Activated T-cell treated with anti-CD3 and anti-CD28 coated beads, Interleukin-2, amount 50 U/mL, for 24 hours (primary cell): ENCODE data around the gene MPHOSPH9.
A peak's percentile ranks its signal among the peaks of the same experiment; 100 is the strongest.

ENCODE experiments used
- DNase-seq: peaks from one replicate; pipeline ENCODE4 v3.0.0-alpha.2; 2020
- H3K27ac Mint-ChIP-seq: 2 replicates; pipeline ENCODE4 v1.8.0; 2020; ENCODE audit warnings: mild to moderate bottlenecking, mixed read lengths
- H3K27me3 Mint-ChIP-seq: 2 replicates; pipeline ENCODE4 v1.8.0; 2020; ENCODE audit warnings: mixed read lengths
- H3K36me3 Mint-ChIP-seq: 2 replicates; pipeline ENCODE4 v1.8.0; 2020; ENCODE audit warnings: low read depth, mixed read lengths
- H3K4me1 Mint-ChIP-seq: 2 replicates; pipeline ENCODE4 v1.8.0; 2020; ENCODE audit warnings: low read depth, mixed read lengths
- H3K4me3 Mint-ChIP-seq: 2 replicates; pipeline ENCODE4 v1.8.0; 2020; ENCODE audit warnings: mild to moderate bottlenecking, moderate library complexity, mixed read lengths
- H3K9me3 Mint-ChIP-seq: 2 replicates; pipeline ENCODE4 v1.8.0; 2020; ENCODE audit warnings: mixed read lengths

The MPHOSPH9 gene

GRCh38 chr12:123151457-123152454 lies 81.2 kb downstream of the MPHOSPH9 start:
- DNase-seq: no peak
- peaks cover 37% of the 10 kb centered on the region for H3K36me3 Mint-ChIP-seq
- H3K27ac Mint-ChIP-seq: peak overlapping the region; percentile 81
- H3K4me3 Mint-ChIP-seq: peak overlapping the region; percentile 76
- peaks cover 34% of the 10 kb centered on the region for H3K4me1 Mint-ChIP-seq
- no peaks in the 10 kb centered on the region for H3K9me3 Mint-ChIP-seq
- no peaks in the 10 kb centered on the region for H3K27me3 Mint-ChIP-seq

GRCh38 chr12:123150744-123151456 lies 82.0 kb downstream of the MPHOSPH9 start, which contains the start of gene PITPNM2:
Gene PITPNM2 (minus strand): TSS chr12:123151090. CDS start chr12:123034590, 116,500 bp downstream.
- no peaks in the 10 kb centered on the region for H3K27me3 Mint-ChIP-seq
- H3K36me3 Mint-ChIP-seq: peaks cover 32% of the 10 kb centered on the region
- peak; percentile 79 for DNase-seq
- H3K27ac Mint-ChIP-seq: peak within 1 kb of the TSS; percentile 85
- peaks cover 34% of the 10 kb centered on the region for H3K4me1 Mint-ChIP-seq
- peak within 1 kb of the TSS; percentile 78 for H3K4me3 Mint-ChIP-seq
- H3K9me3 Mint-ChIP-seq: no peaks in the 10 kb centered on the region

- H3K4me3 Mint-ChIP-seq: peak overlapping the region; percentile 78
- no peaks in the 10 kb centered on the region for H3K27me3 Mint-ChIP-seq
- H3K9me3 Mint-ChIP-seq: no peaks in the 10 kb centered on the region
- no peak overlapping the region for H3K27ac Mint-ChIP-seq
- peak; percentile 64 for DNase-seq
- H3K4me1 Mint-ChIP-seq: peaks cover 34% of the 10 kb centered on the region
- H3K36me3 Mint-ChIP-seq: peaks cover 28% of the 10 kb centered on the region
Observed at GRCh38 chr12:123150275-123150743, 82.6 kb downstream of the MPHOSPH9 start.

- Mint-ChIP-seq H3K4me1 (peaks cover 34% of the 10 kb centered on the region), H3K36me3 (peaks cover 25% of the 10 kb centered on the region), H3K27ac (peak overlapping the region; percentile 85), H3K4me3 (peak overlapping the region; percentile 78), H3K9me3 (no peaks in the 10 kb centered on the region), H3K27me3 (no peaks in the 10 kb centered on the region)
- no peak for DNase-seq
Observed at GRCh38 chr12:123149501-123150274, 83.3 kb downstream of the MPHOSPH9 start.

GRCh38 chr12:123149088-123149487 lies 83.9 kb downstream of the MPHOSPH9 start:
- no peaks in the 10 kb centered on the region for H3K27me3 Mint-ChIP-seq
- peak overlapping the region; percentile 85 for H3K27ac Mint-ChIP-seq
- H3K4me1 Mint-ChIP-seq: peaks cover 35% of the 10 kb centered on the region
- peak overlapping the region; percentile 78 for H3K4me3 Mint-ChIP-seq
- DNase-seq: no peak
- peaks cover 20% of the 10 kb centered on the region for H3K36me3 Mint-ChIP-seq
- no peaks in the 10 kb centered on the region for H3K9me3 Mint-ChIP-seq

- Mint-ChIP-seq H3K4me1 (peaks cover 37% of the 10 kb centered on the region), H3K36me3 (peaks cover 15% of the 10 kb centered on the region), H3K9me3 (no peaks in the 10 kb centered on the region), H3K27ac (no peak overlapping the region), H3K27me3 (no peaks in the 10 kb centered on the region), H3K4me3 (no peak overlapping the region)
- DNase-seq: no peak
Observed at GRCh38 chr12:123148655-123149054, 84.3 kb downstream of the MPHOSPH9 start.

GRCh38 chr12:123148223-123148622 lies 84.7 kb downstream of the MPHOSPH9 start:
- Mint-ChIP-seq H3K36me3 (peaks cover 13% of the 10 kb centered on the region), H3K9me3 (no peaks in the 10 kb centered on the region), H3K27ac (no peak overlapping the region), H3K4me3 (no peak overlapping the region), H3K27me3 (no peaks in the 10 kb centered on the region), H3K4me1 (peaks cover 37% of the 10 kb centered on the region)
- DNase-seq: no peak

- Mint-ChIP-seq H3K27ac (no peak overlapping the region), H3K36me3 (peaks cover 1% of the 10 kb centered on the region), H3K4me3 (no peak overlapping the region)
Observed at GRCh38 chr12:123145211-123145610, 87.7 kb downstream of the MPHOSPH9 start.

GRCh38 chr12:123143736-123144461 lies 89.0 kb downstream of the MPHOSPH9 start:
- H3K9me3 Mint-ChIP-seq: no peaks in the 10 kb centered on the region
- no peak overlapping the region for H3K27ac Mint-ChIP-seq
- peaks cover 1% of the 10 kb centered on the region for H3K36me3 Mint-ChIP-seq
- no peak for DNase-seq
- no peaks in the 10 kb centered on the region for H3K27me3 Mint-ChIP-seq
- peaks cover 39% of the 10 kb centered on the region for H3K4me1 Mint-ChIP-seq
- H3K4me3 Mint-ChIP-seq: no peak overlapping the region

More at GRCh38 chr12:123145211-123145610, 87.7 kb downstream of the MPHOSPH9 start:
- peaks cover 41% of the 10 kb centered on the region for H3K4me1 Mint-ChIP-seq
- no peaks in the 10 kb centered on the region for H3K27me3 Mint-ChIP-seq
- DNase-seq: no peak
- H3K9me3 Mint-ChIP-seq: no peaks in the 10 kb centered on the region

- peaks cover 32% of the 10 kb centered on the region for H3K4me1 Mint-ChIP-seq
- H3K4me3 Mint-ChIP-seq: no peak overlapping the region
- H3K36me3 Mint-ChIP-seq: peaks cover 2% of the 10 kb centered on the region
- no peak overlapping the region for H3K27ac Mint-ChIP-seq
- H3K9me3 Mint-ChIP-seq: no peaks in the 10 kb centered on the region
- no peak for DNase-seq
- H3K27me3 Mint-ChIP-seq: no peaks in the 10 kb centered on the region
Observed at GRCh38 chr12:123142921-123143735, 89.8 kb downstream of the MPHOSPH9 start.

GRCh38 chr12:123142518-123142840 lies 90.5 kb downstream of the MPHOSPH9 start:
- peaks cover 32% of the 10 kb centered on the region for H3K4me1 Mint-ChIP-seq
- no peak overlapping the region for H3K27ac Mint-ChIP-seq
- DNase-seq: no peak
- H3K9me3 Mint-ChIP-seq: no peaks in the 10 kb centered on the region
- H3K4me3 Mint-ChIP-seq: no peak overlapping the region
- no peaks in the 10 kb centered on the region for H3K27me3 Mint-ChIP-seq
- H3K36me3 Mint-ChIP-seq: peaks cover 7% of the 10 kb centered on the region

- H3K4me3 Mint-ChIP-seq: no peak overlapping the region
- no peaks in the 10 kb centered on the region for H3K27me3 Mint-ChIP-seq
- no peaks in the 10 kb centered on the region for H3K9me3 Mint-ChIP-seq
- no peak overlapping the region for H3K27ac Mint-ChIP-seq
- peaks cover 32% of the 10 kb centered on the region for H3K4me1 Mint-ChIP-seq
- no peak for DNase-seq
- peaks cover 7% of the 10 kb centered on the region for H3K36me3 Mint-ChIP-seq
Observed at GRCh38 chr12:123141615-123142517, 91.1 kb downstream of the MPHOSPH9 start.
